CD4-positive, alpha-beta T cell treated with Interleukin-21 for 1 hour (primary cell): ENCODE results near the gene MXI1.
"Not testable (repeated sequence)": the region's sequence is repeated elsewhere in the genome, so short reads cannot be mapped to it uniquely, and the experiment has no call there.

Source experiments
- DNase-seq: peaks from one replicate; pipeline ENCODE4 v3.0.0-alpha.2; 2020

Gene MXI1

GRCh38 chr10:110324201-110324804 lies 116.9 kb downstream of the MXI1 start:
- DNase-seq, result no peak

GRCh38 chr10:110324805-110325280 lies 117.4 kb downstream of the MXI1 start:
- no peak for DNase-seq

- no peak for DNase-seq
Observed at GRCh38 chr10:110326351-110327032, 119.1 kb downstream of the MXI1 start.

GRCh38 chr10:110327262-110327914 lies 120.0 kb downstream of the MXI1 start:
- DNase-seq, result no peak

- no peak for DNase-seq
Observed at GRCh38 chr10:110330675-110331074, 123.3 kb downstream of the MXI1 start.

GRCh38 chr10:110331226-110331795 lies 123.9 kb downstream of the MXI1 start:
- DNase-seq, result not testable (repeated sequence)

GRCh38 chr10:110334061-110334656 lies 126.8 kb downstream of the MXI1 start:
- DNase-seq, result no peak

- DNase-seq, result no peak
Observed at GRCh38 chr10:110335314-110336064, 128.1 kb downstream of the MXI1 start.

- DNase-seq, result no peak
Observed at GRCh38 chr10:110336111-110336721, 128.8 kb downstream of the MXI1 start.
